ENCODE data around the gene GHRHR. TPM values are rescaled to one million over a fixed set of nuclear protein-coding genes. Genes with fewer than 3 reads are reported as not detected.

Gene GHRHR
- total RNA-seq, 4 donors from 2014 or later, result not detected

DNA sequence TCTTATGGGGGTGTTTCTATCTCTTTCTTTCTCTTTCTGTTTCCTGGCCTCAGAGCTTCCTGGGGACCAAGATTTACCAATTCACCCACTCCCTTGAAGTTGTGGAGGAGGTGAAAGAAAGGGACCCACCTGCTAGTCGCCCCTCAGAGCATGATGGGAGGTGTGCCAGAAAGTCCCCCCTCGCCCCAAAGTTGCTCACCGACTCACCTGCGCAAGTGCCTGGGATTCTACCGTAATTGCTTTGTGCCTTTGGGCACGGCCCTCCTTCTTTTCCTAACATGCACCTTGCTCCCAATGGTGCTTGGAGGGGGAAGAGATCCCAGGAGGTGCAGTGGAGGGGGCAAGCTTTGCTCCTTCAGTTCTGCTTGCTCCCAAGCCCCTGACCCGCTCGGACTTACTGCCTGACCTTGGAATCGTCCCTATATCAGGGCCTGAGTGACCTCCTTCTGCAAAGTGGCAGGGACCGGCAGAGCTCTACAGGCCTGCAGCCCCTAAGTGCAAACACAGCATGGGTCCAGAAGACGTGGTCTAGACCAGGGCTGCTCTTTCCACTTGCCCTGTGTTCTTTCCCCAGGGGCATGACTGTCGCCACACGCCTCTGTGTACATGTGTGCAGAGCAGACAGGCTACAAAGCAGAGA is 39.9 kb upstream of the GHRHR start:
- TF ChIP-seq, protein P1, sequence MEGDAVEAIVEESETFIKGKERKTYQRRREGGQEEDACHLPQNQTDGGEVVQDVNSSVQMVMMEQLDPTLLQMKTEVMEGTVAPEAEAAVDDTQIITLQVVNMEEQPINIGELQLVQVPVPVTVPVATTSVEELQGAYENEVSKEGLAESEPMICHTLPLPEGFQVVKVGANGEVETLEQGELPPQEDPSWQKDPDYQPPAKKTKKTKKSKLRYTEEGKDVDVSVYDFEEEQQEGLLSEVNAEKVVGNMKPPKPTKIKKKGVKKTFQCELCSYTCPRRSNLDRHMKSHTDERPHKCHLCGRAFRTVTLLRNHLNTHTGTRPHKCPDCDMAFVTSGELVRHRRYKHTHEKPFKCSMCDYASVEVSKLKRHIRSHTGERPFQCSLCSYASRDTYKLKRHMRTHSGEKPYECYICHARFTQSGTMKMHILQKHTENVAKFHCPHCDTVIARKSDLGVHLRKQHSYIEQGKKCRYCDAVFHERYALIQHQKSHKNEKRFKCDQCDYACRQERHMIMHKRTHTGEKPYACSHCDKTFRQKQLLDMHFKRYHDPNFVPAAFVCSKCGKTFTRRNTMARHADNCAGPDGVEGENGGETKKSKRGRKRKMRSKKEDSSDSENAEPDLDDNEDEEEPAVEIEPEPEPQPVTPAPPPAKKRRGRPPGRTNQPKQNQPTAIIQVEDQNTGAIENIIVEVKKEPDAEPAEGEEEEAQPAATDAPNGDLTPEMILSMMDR (IDR thresholded peaks at IDR 0.05), result no peak
- no peak for TF ChIP-seq POLR2A (IDR thresholded peaks at IDR 0.05)
- peaks cover 0 to 6% of the 10 kb centered on the region in 2 donors for H3K4me1 ChIP-seq
- no peak overlapping the region for H3K4me3 ChIP-seq
- H3K9me3 ChIP-seq, result no peaks in the 10 kb centered on the region
- intact Hi-C loops (cut with DNase I; ENCODE audit: low total_unique reads), result no loop called here
- no peak for DNase-seq
- no peaks in the 10 kb centered on the region for H3K27me3 ChIP-seq
- H3K36me3 ChIP-seq, result no peaks in the 10 kb centered on the region
- H3K27ac ChIP-seq, result no peak overlapping the region

DNA sequence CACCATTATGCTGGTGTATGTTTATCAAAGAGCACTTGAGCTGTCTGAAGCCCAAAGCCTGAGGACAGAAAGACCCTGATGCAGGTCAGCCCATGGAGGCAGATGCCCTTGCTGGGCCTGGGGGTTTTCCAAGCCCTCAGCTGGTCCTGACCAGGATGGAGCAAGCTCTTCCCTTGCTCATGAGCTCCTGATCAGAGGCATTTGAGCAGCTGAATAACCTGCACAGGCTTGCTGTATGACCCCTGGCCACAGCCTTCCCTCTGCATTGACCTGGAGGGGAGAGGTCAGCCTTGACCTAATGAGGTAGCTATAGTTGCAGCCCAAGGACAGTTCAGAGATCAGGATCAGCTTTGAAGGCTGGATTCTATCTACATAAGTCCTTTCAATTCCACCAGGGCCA is 39.1 kb upstream of the GHRHR start:
- TF ChIP-seq POLR2A (IDR thresholded peaks at IDR 0.05), result no peak
- TF ChIP-seq, protein P1 (IDR thresholded peaks at IDR 0.05), result no peak
- Histone ChIP-seq H3K9me3 (no peaks in the 10 kb centered on the region), H3K4me3 (no peak overlapping the region), H3K4me1 (peaks cover 0 to 6% of the 10 kb centered on the region in 2 donors), H3K27ac (no peak overlapping the region), H3K36me3 (no peaks in the 10 kb centered on the region), H3K27me3 (no peaks in the 10 kb centered on the region)
- intact Hi-C loops (cut with DNase I; ENCODE audit: low total_unique reads), result no loop called here
- DNase-seq, result no peak

DNA sequence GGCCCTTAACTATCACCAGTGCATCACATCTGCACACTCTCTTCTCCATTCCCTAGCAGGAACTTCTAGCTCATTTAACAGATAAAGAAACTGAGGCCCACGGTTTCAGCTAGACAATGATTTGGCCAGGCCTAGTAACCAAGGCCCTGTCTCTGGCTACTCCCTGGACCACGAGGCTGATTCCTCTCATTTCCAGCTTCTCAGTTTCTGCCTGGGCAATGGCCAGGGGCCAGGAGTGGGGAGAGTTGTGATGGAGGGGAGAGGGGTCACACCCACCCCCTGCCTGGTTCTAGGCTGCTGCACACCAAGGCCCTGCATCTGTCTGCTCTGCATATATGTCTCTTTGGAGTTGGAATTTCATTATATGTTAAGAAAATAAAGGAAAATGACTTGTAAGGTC is 38.6 kb upstream of the GHRHR start:
- Histone ChIP-seq H3K36me3 (no peaks in the 10 kb centered on the region), H3K4me3 (no peak overlapping the region), H3K27ac (no peak overlapping the region), H3K4me1 (peaks cover 0 to 6% of the 10 kb centered on the region in 2 donors), H3K9me3 (no peaks in the 10 kb centered on the region), H3K27me3 (no peaks in the 10 kb centered on the region)
- intact Hi-C loops (cut with DNase I; ENCODE audit: low total_unique reads), result no loop called here
- TF ChIP-seq, protein P1 (IDR thresholded peaks at IDR 0.05), result no peak
- DNase-seq, result no peak

DNA sequence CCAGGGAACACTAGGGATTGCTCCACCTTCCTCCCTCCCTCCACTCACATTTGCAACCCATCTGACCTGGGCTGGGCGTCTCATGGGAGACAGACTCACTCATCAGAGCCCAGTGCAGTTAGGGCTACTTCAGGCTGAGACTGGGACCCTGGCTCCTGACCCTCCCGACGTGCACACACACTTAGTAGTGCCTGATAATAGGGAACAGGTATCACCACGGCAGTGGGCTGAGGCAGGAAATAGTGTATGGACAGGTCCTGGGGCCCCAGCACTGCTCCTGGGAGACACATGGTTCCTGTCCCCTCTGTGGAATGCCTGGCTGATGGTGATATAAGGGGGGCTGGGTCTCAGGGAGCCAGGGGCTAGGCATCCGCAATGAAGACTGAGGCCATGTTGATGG is 37.8 kb upstream of the GHRHR start:
- H3K4me1 ChIP-seq, result peaks cover 0 to 1% of the 10 kb centered on the region in 2 donors
- H3K36me3 ChIP-seq, result no peaks in the 10 kb centered on the region
- H3K27me3 ChIP-seq, result no peaks in the 10 kb centered on the region
- intact Hi-C loops (cut with DNase I; ENCODE audit: low total_unique reads), result no loop called here
- H3K9me3 ChIP-seq, result no peaks in the 10 kb centered on the region
- H3K4me3 ChIP-seq, result no peak overlapping the region
- TF ChIP-seq POLR2A (IDR thresholded peaks at IDR 0.05), result no peak
- TF ChIP-seq, protein P1 (IDR thresholded peaks at IDR 0.05), result no peak
- no peak overlapping the region for H3K27ac ChIP-seq
- peak in 1 of 2 donors; percentile 10 for DNase-seq

DNA sequence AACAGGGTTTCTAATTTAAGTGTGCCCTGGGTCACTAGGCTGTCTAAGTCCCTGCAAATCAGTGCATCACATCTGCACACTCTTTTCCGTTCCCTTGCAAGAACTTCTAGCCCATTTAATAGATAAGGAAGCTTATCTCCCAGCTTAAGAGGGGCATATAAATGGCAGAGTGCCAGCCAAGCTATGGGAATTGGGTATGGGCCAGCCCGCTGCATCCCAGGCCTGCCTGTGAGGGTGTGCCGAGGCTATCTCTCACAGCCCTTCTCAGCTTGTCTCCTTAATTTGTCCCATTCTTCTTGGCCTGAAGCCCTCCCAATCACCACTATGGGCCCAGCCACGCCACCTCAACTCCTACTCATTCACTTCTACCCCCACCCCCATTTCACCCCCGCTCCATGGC is 37.4 kb upstream of the GHRHR start:
- Histone ChIP-seq H3K9me3 (no peaks in the 10 kb centered on the region), H3K4me3 (no peak overlapping the region), H3K36me3 (no peaks in the 10 kb centered on the region), H3K4me1 (no peaks in the 10 kb centered on the region), H3K27ac (no peak overlapping the region), H3K27me3 (no peaks in the 10 kb centered on the region)
- peak in 1 of 2 donors; percentile 14 for DNase-seq
- intact Hi-C loops (cut with DNase I; ENCODE audit: low total_unique reads), result no loop called here
- TF ChIP-seq, protein P1 (IDR thresholded peaks at IDR 0.05), result no peak
- no peak for TF ChIP-seq POLR2A (IDR thresholded peaks at IDR 0.05)

All from uterus (tissue), 4 donors.